ENCODE measurements around the gene PACRG.
"Not testable (repeated sequence)": the region's sequence is repeated elsewhere in the genome, so short reads cannot be mapped to it uniquely, and the experiment has no call there.

PACRG gene

GRCh38 chr6:163314791-163315470, 587.2 kb downstream of the PACRG start:
- H3K36me3 ChIP-seq (ENCODE audit: low read depth): no peaks in the 10 kb centered on the region
- ATAC-seq (ENCODE audit: low read depth) (no peak), DNase-seq (ENCODE audit: low spot score) (no peak)
- H3K9me3 ChIP-seq (ENCODE audit: severe bottlenecking): no peaks in the 10 kb centered on the region
- no peak overlapping the region for H3K27ac ChIP-seq (ENCODE audit: poor library complexity, severe bottlenecking)
- H3K27me3 ChIP-seq (ENCODE audit: insufficient read depth, poor library complexity, severe bottlenecking): no peaks in the 10 kb centered on the region
- TF ChIP-seq CTCF (IDR thresholded peaks at IDR 0.05; ENCODE audit: poor library complexity, severe bottlenecking): no peak
- no peak overlapping the region for H3K4me3 ChIP-seq (ENCODE audit: severe bottlenecking)
- peaks cover 18% of the 10 kb centered on the region for H3K4me1 ChIP-seq (ENCODE audit: insufficient read depth, poor library complexity, severe bottlenecking)

- not testable (repeated sequence) for H3K9me3 ChIP-seq (ENCODE audit: severe bottlenecking); H3K27me3 ChIP-seq (ENCODE audit: insufficient read depth, poor library complexity, severe bottlenecking); H3K36me3 ChIP-seq (ENCODE audit: low read depth); H3K4me3 ChIP-seq (ENCODE audit: severe bottlenecking); H3K4me1 ChIP-seq (ENCODE audit: insufficient read depth, poor library complexity, severe bottlenecking); DNase-seq (ENCODE audit: low spot score); ATAC-seq (ENCODE audit: low read depth); H3K27ac ChIP-seq (ENCODE audit: poor library complexity, severe bottlenecking)
Measured at GRCh38 chr6:163316866-163317495, 589.2 kb downstream of the PACRG start.

GRCh38 chr6:163318071-163318786, 590.5 kb downstream of the PACRG start:
- ATAC-seq (ENCODE audit: low read depth): no peak
- H3K4me1 ChIP-seq (ENCODE audit: insufficient read depth, poor library complexity, severe bottlenecking): no peaks in the 10 kb centered on the region
- H3K9me3 ChIP-seq (ENCODE audit: severe bottlenecking): no peaks in the 10 kb centered on the region
- no peak overlapping the region for H3K4me3 ChIP-seq (ENCODE audit: severe bottlenecking)
- no peaks in the 10 kb centered on the region for H3K36me3 ChIP-seq (ENCODE audit: low read depth)
- no peak overlapping the region for H3K27ac ChIP-seq (ENCODE audit: poor library complexity, severe bottlenecking)
- H3K27me3 ChIP-seq (ENCODE audit: insufficient read depth, poor library complexity, severe bottlenecking): no peaks in the 10 kb centered on the region
- TF ChIP-seq CTCF (IDR thresholded peaks at IDR 0.05; ENCODE audit: poor library complexity, severe bottlenecking): no peak
- DNase-seq (ENCODE audit: low spot score): no peak

- TF ChIP-seq CTCF (IDR thresholded peaks at IDR 0.05; ENCODE audit: poor library complexity, severe bottlenecking): no peak
- Histone ChIP-seq H3K36me3 (ENCODE audit: low read depth) (no peaks in the 10 kb centered on the region), H3K4me1 (ENCODE audit: insufficient read depth, poor library complexity, severe bottlenecking) (no peaks in the 10 kb centered on the region), H3K4me3 (ENCODE audit: severe bottlenecking) (no peak overlapping the region), H3K27me3 (ENCODE audit: insufficient read depth, poor library complexity, severe bottlenecking) (no peaks in the 10 kb centered on the region), H3K27ac (ENCODE audit: poor library complexity, severe bottlenecking) (no peak overlapping the region), H3K9me3 (ENCODE audit: severe bottlenecking) (no peaks in the 10 kb centered on the region)
- DNase-seq (ENCODE audit: low spot score): no peak
- ATAC-seq (ENCODE audit: low read depth): no peak
Measured at GRCh38 chr6:163319609-163320366, 592.0 kb downstream of the PACRG start.

GRCh38 chr6:163320402-163320801, 592.6 kb downstream of the PACRG start:
- no peak for TF ChIP-seq CTCF (IDR thresholded peaks at IDR 0.05; ENCODE audit: poor library complexity, severe bottlenecking)
- Histone ChIP-seq H3K27ac (ENCODE audit: poor library complexity, severe bottlenecking) (no peak overlapping the region), H3K9me3 (ENCODE audit: severe bottlenecking) (no peaks in the 10 kb centered on the region), H3K36me3 (ENCODE audit: low read depth) (no peaks in the 10 kb centered on the region), H3K27me3 (ENCODE audit: insufficient read depth, poor library complexity, severe bottlenecking) (no peaks in the 10 kb centered on the region), H3K4me3 (ENCODE audit: severe bottlenecking) (no peak overlapping the region), H3K4me1 (ENCODE audit: insufficient read depth, poor library complexity, severe bottlenecking) (no peaks in the 10 kb centered on the region)
- ATAC-seq (ENCODE audit: low read depth) (no peak), DNase-seq (ENCODE audit: low spot score) (no peak)
